Activated CD8-positive, alpha-beta memory T cell treated with anti-CD3 and anti-CD28 coated beads for 4 hours (primary cell): ENCODE results near the gene ZNF621.

Experiments used
- DNase-seq, 2 donors: peaks; one replicate each; pipeline ENCODE4 v3.0.0-alpha.2; 2020; ENCODE audit warnings: low read depth in 2 of 2

ZNF621 gene

DNA sequence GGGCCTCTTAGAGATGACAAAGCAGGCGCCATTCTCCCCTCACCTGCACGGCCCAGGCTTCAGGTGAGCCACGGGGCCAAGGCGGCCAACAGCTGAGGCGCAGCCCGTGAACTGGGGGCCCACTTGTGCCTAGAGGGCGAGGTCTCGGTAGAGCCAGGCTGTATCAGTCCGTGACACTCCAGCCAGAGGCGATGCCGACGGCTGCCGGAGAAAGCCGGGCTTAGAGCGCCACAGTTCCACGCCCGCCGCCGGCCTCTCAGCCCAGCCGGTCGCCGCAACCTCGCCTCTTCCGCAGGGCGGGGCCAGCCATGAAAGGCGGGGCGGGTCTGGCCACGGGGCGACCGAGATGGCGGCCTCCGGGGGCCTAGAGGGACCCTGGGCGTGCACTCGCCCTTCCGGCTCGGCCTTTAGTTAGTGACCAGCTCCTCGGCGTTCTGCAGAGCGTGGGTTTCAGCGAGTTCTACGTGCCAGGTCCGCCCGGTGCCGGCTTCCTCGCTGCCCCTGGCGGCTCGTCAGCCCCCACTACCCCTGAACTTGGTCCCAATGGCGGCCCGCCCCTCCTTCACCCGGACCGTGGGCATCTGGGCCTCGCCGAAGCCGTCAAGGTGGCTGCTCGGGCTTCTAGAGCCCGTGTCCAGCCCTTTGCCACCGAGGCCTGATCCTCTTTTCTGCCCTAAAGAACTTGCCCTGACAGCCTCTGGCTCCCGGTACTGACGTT, at the start of gene ZNF621:
Gene ZNF621, plus strand, starts transcription at position 393 of the 718 bp plus-strand sequence. CDS start 881 bp downstream, outside the sequence.
- peak; percentile 67 for DNase-seq

GRCh38 chr3:40476478-40477470, 48.0 kb upstream of the ZNF621 start, which contains the start of gene ZNF619:
ZNF619 (plus strand) TSS chr3:40477122; CDS start chr3:40477980, 858 bp downstream.
- peak in 1 of 2 donors; percentile 24 for DNase-seq

DNA sequence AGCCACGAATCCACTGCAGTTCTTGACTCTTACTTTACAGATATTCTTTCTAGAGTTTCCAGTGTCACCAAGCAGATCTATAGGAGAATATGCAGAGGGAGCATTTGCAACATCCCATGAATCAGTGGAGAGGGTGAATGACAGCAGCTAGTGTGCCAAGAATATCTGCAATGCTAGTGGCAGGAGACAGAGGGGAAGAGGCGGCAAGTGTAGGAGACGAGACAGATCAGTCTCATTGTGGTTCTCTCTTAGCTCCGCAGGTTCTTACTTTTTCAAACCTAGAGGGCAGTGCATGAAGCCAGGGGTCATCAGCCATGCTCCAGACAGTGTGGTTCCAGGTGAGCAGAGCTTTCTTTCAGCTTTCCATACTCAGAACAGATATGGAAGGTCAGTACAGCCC, 47.1 kb upstream of the ZNF621 start:
- no peak for DNase-seq

- DNase-seq: no peak
These were observed 37.6 kb upstream of the ZNF621 start for GRCh38 chr3:40487172-40487571.

DNA sequence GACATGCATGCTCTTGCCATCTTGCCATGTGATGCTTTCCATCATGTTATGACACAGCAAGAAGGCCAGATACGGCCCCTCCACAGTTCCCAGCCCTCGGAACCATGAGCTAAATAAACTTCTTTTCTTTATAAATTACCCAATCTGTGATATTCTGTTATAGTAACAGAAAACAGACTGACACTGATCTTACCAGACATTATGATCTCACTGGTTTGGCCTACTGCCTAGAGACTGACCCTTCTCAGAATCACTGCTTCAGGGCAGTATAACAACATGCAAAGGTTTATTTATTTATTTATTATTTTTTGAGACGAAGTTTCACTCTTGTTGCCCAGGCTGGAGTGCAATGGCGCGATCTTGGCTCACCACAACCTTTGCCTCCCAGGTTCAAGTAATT, 33.8 kb upstream of the ZNF621 start:
- no peak for DNase-seq

DNA sequence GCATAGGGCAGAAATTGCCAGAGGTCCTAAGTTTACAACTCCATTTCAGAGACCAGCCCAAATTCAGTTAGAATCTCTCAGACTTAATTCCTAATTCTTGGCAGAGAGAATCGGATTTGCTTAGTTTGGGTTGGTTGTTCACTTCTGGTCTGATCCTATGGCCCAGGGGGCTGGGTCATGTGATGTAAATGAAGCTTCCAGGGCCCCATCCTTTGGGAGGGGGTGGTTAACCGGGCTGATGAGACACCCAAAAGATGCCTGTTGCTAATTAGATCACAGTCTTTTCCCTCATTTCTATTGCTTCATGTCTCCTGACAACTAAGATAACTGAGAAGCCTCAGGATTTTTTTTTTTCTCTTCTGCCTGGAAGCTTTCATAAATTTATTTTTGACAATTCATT, 30.1 kb upstream of the ZNF621 start:
- DNase-seq: no peak

DNA sequence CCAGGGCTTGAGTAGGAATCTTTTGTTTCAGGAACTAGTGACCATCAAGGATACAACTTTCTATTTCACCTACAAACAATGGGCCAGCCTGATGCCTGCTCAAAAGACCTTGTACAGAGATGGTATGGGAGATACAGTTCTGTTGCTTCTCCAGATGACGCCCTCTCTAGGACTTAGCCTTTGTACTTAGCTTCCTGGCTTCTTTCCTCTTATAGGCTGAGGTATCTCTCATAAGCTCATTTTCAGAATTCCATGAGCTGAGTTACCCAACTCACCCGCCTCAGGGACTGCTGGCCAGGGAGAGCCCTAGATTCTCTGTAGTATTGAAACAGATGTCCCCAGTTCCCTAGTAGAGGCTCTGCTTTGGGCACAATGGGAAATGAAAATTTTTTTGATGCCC, 27.5 kb upstream of the ZNF621 start:
- no peak for DNase-seq

DNA sequence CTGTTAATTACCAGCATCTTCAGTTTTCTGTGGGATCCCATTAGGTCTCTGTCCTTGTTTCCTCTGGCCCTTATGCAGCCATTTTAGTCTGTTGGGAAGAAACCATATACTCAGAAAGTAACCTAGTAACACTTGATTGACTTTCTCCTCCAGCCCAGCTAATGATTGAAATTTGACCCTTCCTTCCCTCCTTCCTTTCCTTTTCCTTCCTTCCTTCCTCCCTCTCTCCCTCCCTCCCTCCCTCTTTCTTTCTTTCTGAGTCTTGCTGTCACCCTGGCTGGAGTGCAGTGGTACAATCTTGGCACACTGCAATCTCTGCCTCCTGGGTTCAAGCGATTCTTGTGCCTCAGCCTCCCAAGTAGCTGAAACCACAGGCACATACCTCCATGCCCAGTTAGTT, 24.8 kb upstream of the ZNF621 start:
- DNase-seq: no peak

- DNase-seq: no peak
These were observed 22.7 kb upstream of the ZNF621 start for GRCh38 chr3:40502034-40502433.

GRCh38 chr3:40504636-40505430, 19.9 kb upstream of the ZNF621 start:
- DNase-seq: no peak

DNA sequence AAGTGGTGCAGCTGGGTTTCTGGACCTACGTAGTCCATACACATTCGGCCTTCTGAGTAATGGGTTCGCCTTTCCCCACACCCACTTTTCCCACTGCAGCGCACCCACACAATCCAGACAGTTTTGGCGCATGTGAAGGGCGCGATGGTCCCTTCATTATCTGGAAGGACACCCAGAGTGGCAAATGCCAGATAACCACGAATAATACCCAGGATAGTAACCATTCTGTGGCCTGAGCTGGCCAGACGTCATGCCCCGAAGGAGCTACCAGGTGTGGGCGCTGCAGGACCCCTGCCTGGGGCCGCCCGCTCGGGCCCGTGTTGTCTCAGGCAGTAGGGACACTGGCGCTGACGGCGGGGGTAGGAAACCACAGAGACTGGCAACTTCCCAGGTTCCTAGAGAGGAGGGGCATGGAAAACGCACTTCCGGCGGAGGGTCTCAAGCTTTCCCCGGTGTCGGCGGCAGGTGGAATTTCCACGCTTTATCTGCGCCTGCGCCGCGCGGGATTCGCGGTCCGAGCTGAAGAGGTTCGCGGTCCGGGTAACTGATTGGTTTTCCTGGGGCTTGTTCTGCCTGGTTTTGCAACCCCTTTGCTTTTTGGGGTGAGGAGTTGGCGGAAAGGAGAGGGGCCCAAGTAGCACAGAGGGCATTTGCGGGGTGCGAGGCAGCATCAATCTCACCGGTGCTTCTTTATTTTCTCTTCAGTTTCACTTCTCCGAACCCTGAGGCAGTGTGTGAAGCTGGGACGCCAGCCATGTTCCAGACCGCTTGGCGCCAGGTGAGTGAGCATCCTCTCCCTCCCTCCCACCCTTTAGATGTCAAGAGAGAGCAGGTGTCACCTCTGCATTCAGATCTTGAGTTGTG, 18.9 kb upstream of the ZNF621 start, which contains the start of gene ZNF620:
Gene ZNF620, plus strand, starts transcription at position 441 of the 864 bp plus-strand sequence. Its CDS starts 314 bp downstream, at position 755.
- peak; percentile 30 to 45 for DNase-seq

DNA sequence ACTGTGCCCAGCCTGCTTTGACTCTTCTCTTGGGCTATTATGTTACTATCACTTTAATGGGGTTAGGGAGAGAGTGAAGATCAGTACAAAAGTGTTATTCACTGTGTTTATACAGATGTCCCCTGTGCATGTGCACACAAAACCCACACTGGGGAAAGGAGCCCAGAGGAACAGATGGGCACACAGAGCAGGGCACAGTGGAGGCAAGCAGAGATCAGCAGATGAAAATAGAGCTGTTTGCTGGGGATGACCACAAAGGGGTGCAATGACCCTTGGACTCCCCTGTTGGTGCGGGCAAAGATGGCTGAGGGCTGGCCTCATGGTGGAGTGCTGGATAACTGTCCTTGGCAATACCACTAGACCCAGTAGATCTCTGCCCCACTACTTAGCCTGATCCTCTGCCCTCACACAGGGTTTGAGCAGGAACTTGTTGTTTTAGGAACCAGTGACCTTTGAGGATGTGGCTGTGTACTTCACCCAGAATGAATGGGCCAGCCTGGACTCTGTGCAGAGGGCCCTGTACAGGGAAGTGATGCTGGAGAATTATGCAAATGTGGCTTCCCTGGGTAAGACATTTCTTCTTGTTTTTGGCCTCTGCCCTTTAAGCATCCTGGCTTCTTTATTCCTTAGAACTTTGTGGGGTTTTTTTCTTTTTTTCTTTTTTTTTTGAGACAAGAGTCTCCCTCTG, 13.6 kb upstream of the ZNF621 start:
- no peak for DNase-seq

DNA sequence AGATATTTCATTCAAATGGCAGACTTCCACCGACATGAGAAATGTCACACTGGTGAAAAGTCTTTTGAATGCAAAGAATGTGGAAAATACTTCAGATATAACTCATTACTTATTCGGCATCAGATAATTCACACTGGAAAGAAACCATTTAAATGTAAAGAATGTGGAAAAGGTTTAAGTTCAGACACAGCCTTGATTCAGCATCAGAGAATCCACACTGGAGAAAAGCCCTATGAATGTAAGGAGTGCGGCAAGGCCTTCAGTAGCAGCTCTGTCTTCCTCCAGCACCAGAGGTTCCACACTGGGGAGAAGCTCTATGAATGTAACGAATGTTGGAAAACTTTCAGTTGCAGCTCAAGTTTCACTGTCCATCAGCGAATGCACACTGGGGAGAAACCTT, 8.6 kb upstream of the ZNF621 start:
- no peak for DNase-seq

GRCh38 chr3:40518067-40518466, 6.7 kb upstream of the ZNF621 start:
- DNase-seq: no peak

GRCh38 chr3:40518848-40519247, 5.9 kb upstream of the ZNF621 start:
- DNase-seq: no peak

- no peak for DNase-seq
These were observed 3.5 kb upstream of the ZNF621 start for GRCh38 chr3:40521254-40521653.

DNA sequence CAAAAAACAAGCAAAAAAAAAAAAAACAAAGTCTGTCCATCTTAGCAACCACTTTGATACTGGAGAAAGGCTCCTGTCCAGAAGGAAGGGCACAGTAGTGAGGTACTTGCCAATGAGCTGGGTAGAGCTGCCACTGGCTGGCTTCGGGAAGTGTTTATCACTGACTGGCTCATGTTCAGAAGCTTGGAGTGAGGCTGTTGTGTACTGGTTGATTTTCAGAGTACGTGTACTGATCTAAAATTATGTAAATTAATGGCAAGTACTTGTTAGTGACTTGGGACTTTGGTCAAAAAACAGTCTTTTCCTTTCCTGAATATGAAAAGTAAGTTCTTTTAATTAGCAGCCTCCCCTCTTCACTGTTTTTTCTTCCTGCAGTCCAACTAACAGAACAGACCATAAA, 979 bp upstream of the ZNF621 start:
- no peak for DNase-seq

DNA sequence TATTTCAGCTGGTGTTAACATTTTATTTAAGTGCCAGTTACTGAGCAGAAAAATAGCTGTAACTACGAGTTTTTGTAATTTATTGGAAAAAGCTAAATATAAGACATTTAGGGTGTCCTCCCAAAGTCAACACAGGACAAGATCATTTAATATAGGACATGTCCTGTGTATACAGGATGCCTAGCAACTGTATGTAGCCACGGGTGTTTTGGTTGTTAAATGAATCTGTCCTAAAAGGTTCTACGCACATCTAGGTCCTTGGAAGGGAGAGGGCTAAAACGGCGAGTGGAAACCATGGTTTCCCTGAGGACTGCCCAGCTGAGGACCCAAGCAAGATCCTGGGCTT, 565 bp upstream of the ZNF621 start:
- no peak for DNase-seq

- DNase-seq: no peak
These were observed 3.7 kb downstream of the ZNF621 start for GRCh38 chr3:40528426-40528825.

- no peak for DNase-seq
These were observed 7.5 kb downstream of the ZNF621 start for GRCh38 chr3:40532252-40532651.
